ENCODE measurements around the gene LY86.
"Not testable (repeated sequence)": the region's sequence is repeated elsewhere in the genome, so short reads cannot be mapped to it uniquely, and the experiment has no call there.

The LY86 gene

DNA sequence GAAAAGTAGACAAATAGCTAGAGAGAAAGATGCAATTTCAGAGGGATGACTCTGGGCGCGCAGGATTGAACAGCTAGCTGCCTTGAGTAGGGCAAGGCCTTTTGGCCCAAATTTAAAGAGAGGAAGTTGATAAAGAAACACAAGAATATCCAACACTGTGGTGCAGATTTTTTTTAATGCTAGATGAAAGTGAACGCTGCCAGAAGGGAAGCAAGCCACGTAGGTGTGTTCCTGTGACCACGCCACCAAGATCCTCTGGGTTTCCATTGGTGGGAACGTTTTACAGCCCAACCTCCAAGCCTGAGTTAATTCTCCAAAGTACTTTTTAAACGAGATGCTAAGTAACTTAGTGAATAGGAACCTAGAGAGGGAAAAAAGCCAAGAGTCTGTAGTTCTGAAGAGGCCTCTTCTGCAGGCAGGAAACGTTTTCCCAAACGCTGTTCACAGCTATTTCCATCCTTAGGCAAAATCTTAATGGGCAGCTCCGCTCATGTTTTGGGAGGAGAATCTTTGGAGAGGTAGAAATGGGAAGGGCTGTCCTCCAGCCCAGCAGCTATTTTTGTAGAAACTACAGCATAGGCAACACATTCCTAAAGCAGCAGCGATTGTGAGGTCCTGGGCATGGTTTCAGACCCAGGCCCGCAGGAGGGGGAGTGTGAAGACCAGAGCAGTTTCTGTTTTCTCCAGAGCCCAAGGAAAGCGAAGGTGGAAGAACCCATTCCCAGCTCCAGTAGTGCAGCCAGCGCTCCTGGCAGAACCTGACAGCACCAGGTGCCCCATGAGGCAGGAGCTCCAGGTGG lies 8.2 kb downstream of the LY86 start:
- no peak for DNase-seq (ENCODE audit: low read depth in 2 of 3, low spot score in 2 of 3)

DNA sequence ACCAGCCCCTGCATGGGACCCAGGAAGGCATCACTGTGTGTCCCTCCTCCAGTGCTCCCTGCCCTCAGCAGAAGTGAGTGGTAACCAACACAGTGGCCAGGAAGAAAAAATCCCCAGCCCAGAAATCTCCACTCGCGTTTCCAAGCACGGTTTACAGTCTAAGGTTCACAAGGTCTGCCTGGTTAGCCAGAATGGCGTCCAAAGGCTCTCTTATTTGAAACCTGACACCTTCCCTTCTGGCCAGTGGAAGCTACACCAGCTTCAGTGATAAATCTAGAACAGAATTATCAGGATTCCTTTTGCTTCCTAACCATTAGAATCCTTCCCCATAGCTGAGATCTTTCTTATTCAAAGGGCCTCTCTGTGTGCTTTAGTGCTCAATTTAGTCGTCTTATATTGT lies 9.2 kb downstream of the LY86 start:
- no peak for DNase-seq (ENCODE audit: low read depth in 2 of 3, low spot score in 2 of 3)

GRCh38 chr6:6599468-6599873 lies 11.0 kb downstream of the LY86 start:
- DNase-seq (ENCODE audit: low read depth in 2 of 3, low spot score in 2 of 3): no peak

- no peak for DNase-seq (ENCODE audit: low read depth in 2 of 3, low spot score in 2 of 3)
Observed at GRCh38 chr6:6600875-6601274, 12.4 kb downstream of the LY86 start.

GRCh38 chr6:6602262-6602661 lies 13.7 kb downstream of the LY86 start:
- no peak for DNase-seq (ENCODE audit: low read depth in 2 of 3, low spot score in 2 of 3)

DNA sequence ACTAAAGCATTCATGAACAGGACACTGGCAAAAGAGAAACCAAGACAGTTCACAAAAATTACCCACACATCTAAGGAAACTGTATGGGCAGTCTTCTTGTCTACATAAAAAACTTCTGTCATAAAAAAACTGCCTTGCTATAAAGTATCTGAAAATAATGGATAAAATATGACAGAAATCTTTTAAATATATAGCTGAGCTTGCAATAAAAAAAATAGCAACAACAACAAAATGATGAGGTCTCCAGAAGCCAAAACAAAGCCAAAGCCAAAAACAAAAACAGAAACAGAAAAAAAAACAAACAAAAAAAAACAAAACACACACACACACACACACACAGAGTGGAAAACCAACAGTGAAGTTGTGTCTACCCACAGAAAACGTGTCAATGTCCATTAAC lies 14.8 kb downstream of the LY86 start:
- no peak for DNase-seq (ENCODE audit: low read depth in 2 of 3, low spot score in 2 of 3)

- no peak for DNase-seq (ENCODE audit: low read depth in 2 of 3, low spot score in 2 of 3)
Observed at GRCh38 chr6:6604015-6604414, 15.5 kb downstream of the LY86 start.

GRCh38 chr6:6604566-6604965 lies 16.0 kb downstream of the LY86 start:
- DNase-seq (ENCODE audit: low read depth in 2 of 3, low spot score in 2 of 3): no peak

DNA sequence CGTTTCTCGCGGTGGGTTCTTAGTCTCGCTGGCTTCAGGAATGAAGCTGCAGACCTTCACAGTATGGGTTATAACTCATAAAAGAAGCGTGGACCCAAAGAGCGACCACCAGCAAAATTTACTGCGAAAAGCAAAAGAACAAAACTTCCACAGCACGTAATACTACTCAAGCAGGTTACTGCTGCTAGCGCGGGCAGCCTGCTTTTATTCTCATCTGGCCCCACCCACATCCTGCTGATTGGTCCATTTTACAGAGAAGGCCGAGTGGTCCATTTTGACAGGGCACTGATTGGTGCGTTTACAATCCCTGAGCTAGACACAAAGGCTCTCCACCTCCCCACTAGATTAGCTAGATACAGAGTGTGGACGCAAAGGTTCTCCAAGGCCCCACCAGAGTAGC lies 17.4 kb downstream of the LY86 start:
- DNase-seq (ENCODE audit: low read depth in 2 of 3, low spot score in 2 of 3): no peak

- DNase-seq (ENCODE audit: low read depth in 2 of 3, low spot score in 2 of 3): not testable (repeated sequence)
Observed at GRCh38 chr6:6606391-6607030, 18.0 kb downstream of the LY86 start.

DNA sequence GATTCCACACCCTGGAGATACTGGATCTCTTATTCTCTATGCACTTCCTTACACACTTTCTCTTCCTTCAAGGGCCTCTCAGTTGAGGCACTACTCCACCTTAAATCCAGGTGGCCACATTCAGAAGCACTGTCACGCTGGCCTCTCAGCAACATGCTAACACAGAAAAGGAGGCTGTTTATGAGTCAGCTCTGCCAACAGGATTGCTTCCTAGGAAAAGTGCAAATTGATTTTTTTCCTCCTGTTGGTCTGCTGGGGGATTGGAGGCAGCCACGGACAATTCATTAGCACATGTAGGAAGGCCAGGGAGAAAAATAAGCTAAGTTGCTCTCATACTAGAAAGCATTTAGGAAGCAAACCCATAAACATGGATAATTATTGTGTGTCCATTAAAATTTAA lies 20.9 kb downstream of the LY86 start:
- DNase-seq (ENCODE audit: low read depth in 2 of 3, low spot score in 2 of 3): no peak

DNA sequence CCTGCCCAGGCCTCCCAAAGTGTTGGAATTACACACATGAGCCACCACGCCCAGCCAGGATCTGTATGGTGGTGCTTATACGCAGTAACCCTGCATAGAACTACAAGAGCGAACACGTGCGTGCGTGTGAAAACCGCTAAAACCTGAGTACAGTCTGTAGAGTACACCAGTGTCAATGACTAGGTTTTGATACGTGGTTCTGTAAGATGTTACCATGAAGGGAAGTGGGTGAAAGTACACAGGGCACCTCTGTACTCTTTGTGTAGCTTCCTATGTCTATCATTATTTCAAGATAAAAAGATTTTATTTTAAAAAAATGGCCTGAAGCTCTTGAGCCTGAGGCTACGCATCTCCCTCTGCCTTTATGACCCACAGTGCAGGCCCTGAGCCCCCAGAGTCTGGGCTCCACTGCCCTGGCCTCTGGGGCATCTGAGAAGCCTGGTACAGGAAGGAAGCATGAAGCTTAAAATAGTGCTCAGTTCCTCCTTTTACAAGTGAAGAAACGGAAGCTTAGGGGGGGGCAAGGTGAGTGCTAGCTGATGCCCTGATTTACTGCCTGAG lies 21.6 kb downstream of the LY86 start:
- no peak for DNase-seq (ENCODE audit: low read depth in 2 of 3, low spot score in 2 of 3)

- no peak for DNase-seq (ENCODE audit: low read depth in 2 of 3, low spot score in 2 of 3)
Observed at GRCh38 chr6:6611486-6611885, 23.0 kb downstream of the LY86 start.

- no peak for DNase-seq (ENCODE audit: low read depth in 2 of 3, low spot score in 2 of 3)
Observed at GRCh38 chr6:6612308-6612707, 23.8 kb downstream of the LY86 start.

DNA sequence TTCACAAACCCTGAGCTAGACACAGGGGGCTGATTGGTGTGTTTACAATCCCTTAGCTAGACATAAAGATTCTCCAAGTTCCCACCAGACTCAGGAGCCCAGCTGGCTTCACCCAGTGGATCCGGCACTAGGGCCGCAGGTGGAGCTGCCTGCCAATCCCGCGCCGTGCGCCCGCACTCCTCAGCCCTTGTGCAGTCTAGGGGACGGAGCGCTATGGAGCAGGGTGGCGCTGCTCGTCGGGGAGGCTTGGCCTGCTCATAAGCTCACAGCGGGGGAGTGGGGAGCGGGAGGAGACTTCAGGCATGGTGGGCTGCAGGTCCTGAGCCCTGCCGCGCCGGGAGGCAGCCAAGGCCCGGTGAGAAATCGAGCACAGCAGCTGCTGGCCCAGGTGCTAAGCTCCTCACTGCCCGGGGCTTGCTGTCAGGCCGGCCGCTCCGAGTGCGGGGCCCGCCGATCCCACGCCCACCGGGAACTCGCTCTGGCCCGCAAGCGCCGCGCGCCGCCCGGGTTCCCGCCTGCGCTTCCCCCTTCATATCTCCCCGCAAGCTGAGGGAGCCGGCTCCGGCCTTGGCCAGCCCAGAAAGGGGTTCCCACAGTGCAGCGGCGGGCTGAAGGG lies 24.7 kb downstream of the LY86 start:
- not testable (repeated sequence) for DNase-seq (ENCODE audit: low read depth in 2 of 3, low spot score in 2 of 3)

DNA sequence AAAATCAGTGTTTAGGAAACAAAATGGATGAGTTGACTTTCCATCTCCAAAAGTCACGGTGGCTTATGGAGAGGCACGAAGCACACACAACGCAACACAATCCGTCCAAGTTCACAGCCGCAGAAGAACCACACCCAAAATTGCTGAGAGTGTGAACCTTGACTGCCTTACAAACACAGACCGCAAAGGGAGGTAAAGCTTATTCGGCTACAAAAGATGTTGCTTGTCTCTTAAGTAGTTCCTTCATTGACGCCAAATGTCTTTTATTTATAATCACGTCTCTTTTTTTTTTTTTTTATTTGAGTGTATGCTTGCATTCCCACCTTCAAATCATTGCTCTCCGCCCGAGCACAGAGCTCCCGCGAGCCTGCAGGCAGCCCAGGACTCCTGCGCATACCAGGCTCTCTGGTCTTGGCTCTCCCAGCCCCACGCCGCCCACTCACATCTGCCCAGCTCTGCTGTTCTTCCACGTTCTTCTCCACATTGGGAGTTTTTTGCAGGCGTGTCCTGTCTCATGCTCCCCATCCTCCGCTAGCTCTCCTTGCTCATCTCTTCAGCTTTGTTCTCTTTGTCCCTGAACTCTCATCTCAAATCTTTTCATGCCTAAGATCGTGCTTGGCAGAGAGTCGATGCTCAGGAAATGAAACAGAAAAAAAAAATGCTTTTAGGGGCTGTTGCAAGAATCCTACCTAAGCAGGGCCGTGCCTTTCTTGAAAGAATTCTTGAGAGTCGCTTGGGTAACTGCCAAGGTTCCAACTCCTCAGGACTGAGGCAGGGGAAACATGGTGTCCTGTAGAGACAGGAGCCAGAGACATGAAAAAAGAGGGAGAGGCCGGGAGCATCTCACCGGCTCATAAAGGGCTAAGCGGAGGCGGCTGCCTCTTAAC lies 25.8 kb downstream of the LY86 start:
- no peak for DNase-seq (ENCODE audit: low read depth in 2 of 3, low spot score in 2 of 3)

GRCh38 chr6:6614983-6615349 lies 26.4 kb downstream of the LY86 start:
- no peak for DNase-seq (ENCODE audit: low read depth in 2 of 3, low spot score in 2 of 3)

GRCh38 chr6:6616656-6617055 lies 28.1 kb downstream of the LY86 start:
- no peak for DNase-seq (ENCODE audit: low read depth in 2 of 3, low spot score in 2 of 3)

- DNase-seq (ENCODE audit: low read depth in 2 of 3, low spot score in 2 of 3): no peak
Observed at GRCh38 chr6:6619021-6619794, 30.7 kb downstream of the LY86 start.

- no peak for DNase-seq (ENCODE audit: low read depth in 2 of 3, low spot score in 2 of 3)
Observed at GRCh38 chr6:6620766-6621425, 32.4 kb downstream of the LY86 start.
